ENCODE data around the gene MX2. TPM values are rescaled to one million over a fixed set of nuclear protein-coding genes. Genes with fewer than 3 reads are reported as not detected.
"Not testable (repeated sequence)": the region's sequence is repeated elsewhere in the genome, so short reads cannot be mapped to it uniquely, and the experiment has no call there.

The MX2 gene
- total RNA-seq, 3 donors from 2014 or later, result 6.1 to 7.6 (median 7.4) TPM

GRCh38 chr21:41349619-41350390 is 12.0 kb upstream of the MX2 start:
- ATAC-seq (no peak), DNase-seq (no peak)
- Mint-ChIP-seq H3K9me3 (no peaks in the 10 kb centered on the region), H3K4me1 (ENCODE audit: low read depth) (no peaks in the 10 kb centered on the region), H3K4me3 (no peak overlapping the region), H3K36me3 (ENCODE audit: insufficient read depth) (no peaks in the 10 kb centered on the region), H3K27me3 (ENCODE audit: low read depth) (peaks cover 21% of the 10 kb centered on the region)

GRCh38 chr21:41350436-41351155 is 11.2 kb upstream of the MX2 start:
- Mint-ChIP-seq H3K27me3 (ENCODE audit: low read depth) (peaks cover 19% of the 10 kb centered on the region), H3K36me3 (ENCODE audit: insufficient read depth) (no peaks in the 10 kb centered on the region), H3K4me3 (no peak overlapping the region), H3K9me3 (no peaks in the 10 kb centered on the region), H3K4me1 (ENCODE audit: low read depth) (no peaks in the 10 kb centered on the region)
- no peak for ATAC-seq
- DNase-seq, result no peak

GRCh38 chr21:41357546-41357945 is 4.3 kb upstream of the MX2 start:
- Mint-ChIP-seq H3K9me3 (no peaks in the 10 kb centered on the region), H3K4me3 (no peak overlapping the region), H3K4me1 (ENCODE audit: low read depth) (peaks cover 18% of the 10 kb centered on the region), H3K36me3 (ENCODE audit: insufficient read depth) (no peaks in the 10 kb centered on the region), H3K27me3 (ENCODE audit: low read depth) (no peaks in the 10 kb centered on the region)
- ATAC-seq (no peak), DNase-seq (no peak)

DNA sequence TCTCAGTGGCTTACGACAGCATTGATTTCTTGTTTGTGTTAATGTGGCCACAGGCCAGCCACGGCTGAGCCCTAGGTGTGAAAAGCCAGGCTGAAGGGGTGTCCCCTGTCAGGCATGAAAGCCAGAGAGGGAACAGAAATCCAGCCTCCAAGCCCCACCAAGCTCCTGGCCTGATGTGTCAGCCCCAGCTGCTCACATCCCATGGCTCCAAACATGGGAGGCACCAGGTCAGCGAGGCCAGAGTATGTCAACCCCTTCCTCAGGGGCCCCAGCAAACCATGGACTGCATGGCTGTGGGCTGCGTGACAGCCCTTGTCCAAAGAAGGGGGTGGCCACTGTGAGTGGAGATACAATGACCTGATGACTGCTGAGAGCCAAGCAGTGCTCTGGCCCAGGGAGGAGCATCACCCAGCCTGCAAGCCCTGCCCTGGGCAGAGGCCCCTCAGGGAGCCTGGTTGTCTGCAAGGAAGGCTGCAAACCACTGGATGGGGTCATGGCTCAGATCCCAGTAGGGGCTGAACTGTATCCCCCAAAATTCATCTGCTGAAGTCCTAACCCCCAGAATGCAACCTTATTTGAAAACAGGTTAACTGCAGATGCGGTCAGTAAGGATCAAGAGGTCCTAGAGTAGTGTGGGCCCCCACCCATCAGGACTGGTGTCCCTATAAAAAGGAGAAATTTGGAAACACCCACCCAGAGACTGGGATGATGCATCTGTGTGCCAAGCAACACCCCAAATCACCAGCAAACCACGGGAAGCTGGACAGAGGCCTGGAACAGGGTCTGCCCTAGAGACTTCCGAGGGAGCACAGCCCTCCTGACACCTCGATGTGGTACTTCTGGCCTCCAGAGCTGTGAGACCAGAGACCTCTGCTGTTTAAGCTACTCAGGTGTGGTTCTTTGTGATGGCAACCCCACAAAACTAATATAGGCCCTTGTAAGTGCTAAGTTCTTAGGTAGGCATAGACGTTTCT is 3.3 kb upstream of the MX2 start:
- H3K27me3 Mint-ChIP-seq (ENCODE audit: low read depth), result no peaks in the 10 kb centered on the region
- peaks cover 27% of the 10 kb centered on the region for H3K4me1 Mint-ChIP-seq (ENCODE audit: low read depth)
- DNase-seq (no peak), ATAC-seq (no peak)
- no peak overlapping the region for H3K4me3 Mint-ChIP-seq
- no peaks in the 10 kb centered on the region for H3K9me3 Mint-ChIP-seq
- H3K36me3 Mint-ChIP-seq (ENCODE audit: insufficient read depth), result no peaks in the 10 kb centered on the region

GRCh38 chr21:41359286-41359685 is 2.5 kb upstream of the MX2 start:
- peaks cover 35% of the 10 kb centered on the region for H3K4me1 Mint-ChIP-seq (ENCODE audit: low read depth)

GRCh38 chr21:41359754-41360071 is 2.1 kb upstream of the MX2 start:
- not testable (repeated sequence) for DNase-seq; H3K9me3 Mint-ChIP-seq; H3K4me3 Mint-ChIP-seq; ATAC-seq; H3K27me3 Mint-ChIP-seq (ENCODE audit: low read depth); H3K36me3 Mint-ChIP-seq (ENCODE audit: insufficient read depth)
- peaks cover 39% of the 10 kb centered on the region for H3K4me1 Mint-ChIP-seq (ENCODE audit: low read depth)

More at GRCh38 chr21:41359286-41359685, 2.5 kb upstream of the MX2 start:
- ATAC-seq (no peak), DNase-seq (no peak)
- H3K36me3 Mint-ChIP-seq (ENCODE audit: insufficient read depth), result no peaks in the 10 kb centered on the region
- H3K27me3 Mint-ChIP-seq (ENCODE audit: low read depth), result no peaks in the 10 kb centered on the region
- H3K9me3 Mint-ChIP-seq, result no peaks in the 10 kb centered on the region
- no peak overlapping the region for H3K4me3 Mint-ChIP-seq

- Mint-ChIP-seq H3K4me1 (ENCODE audit: low read depth) (peaks cover 44% of the 10 kb centered on the region), H3K27me3 (ENCODE audit: low read depth) (no peaks in the 10 kb centered on the region), H3K9me3 (no peaks in the 10 kb centered on the region), H3K36me3 (ENCODE audit: insufficient read depth) (peaks cover 6% of the 10 kb centered on the region), H3K4me3 (no peak overlapping the region)
- DNase-seq, result no peak
- no peak for ATAC-seq
Measured at GRCh38 chr21:41360072-41360821, 1.6 kb upstream of the MX2 start.

- ATAC-seq (peak in 1 of 2 donors; percentile 1), DNase-seq (no peak)
- Mint-ChIP-seq H3K4me1 (ENCODE audit: low read depth) (peaks cover 53% of the 10 kb centered on the region), H3K27me3 (ENCODE audit: low read depth) (no peaks in the 10 kb centered on the region), H3K4me3 (peak overlapping the region; percentile 90), H3K9me3 (no peaks in the 10 kb centered on the region), H3K36me3 (ENCODE audit: insufficient read depth) (peaks cover 14% of the 10 kb centered on the region)
Measured at GRCh38 chr21:41361053-41361785, 608 bp upstream of the MX2 start.

DNA sequence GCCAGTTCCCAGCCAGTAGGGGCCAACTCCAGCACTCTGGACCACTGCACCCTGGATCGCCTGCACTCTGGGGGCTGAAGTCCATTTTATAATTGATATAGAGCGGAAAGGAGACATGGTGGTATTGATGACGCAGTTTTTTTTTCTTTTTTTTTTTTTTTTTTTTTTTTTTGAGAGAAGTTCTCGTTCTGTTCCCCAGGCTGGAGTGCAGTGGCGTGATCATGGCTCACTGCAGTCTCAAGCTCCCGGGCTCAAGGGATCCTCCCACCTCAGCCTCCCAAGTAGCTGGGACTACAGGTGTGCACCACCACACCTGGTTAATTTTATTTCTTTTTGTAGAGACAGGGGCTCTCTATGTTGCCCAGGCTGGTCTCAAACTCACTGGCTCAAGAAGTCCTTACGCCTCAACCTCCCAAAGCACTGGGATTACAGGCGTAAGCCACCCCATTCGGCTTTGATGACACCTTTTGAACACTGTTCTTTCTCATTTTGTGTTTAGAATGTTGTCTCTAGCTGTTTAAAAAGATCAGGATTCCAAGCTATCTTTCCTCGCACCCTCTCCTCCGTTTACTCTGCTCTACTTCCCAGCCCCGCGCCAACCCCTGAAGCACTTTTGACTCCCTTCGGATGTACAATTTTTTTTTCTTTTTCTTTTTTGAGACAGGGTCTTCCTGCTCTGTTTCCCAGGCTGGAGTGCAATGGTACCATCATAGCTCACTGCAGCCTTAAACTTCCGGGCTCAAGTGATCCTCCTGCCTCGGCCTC is 960 bp downstream of the MX2 start:
- no peak for DNase-seq
- Mint-ChIP-seq H3K9me3 (no peaks in the 10 kb centered on the region), H3K4me3 (peak overlapping the region; percentile 90), H3K36me3 (ENCODE audit: insufficient read depth) (peaks cover 21% of the 10 kb centered on the region), H3K4me1 (ENCODE audit: low read depth) (peaks cover 63% of the 10 kb centered on the region), H3K27me3 (ENCODE audit: low read depth) (no peaks in the 10 kb centered on the region)
- no peak for ATAC-seq

GRCh38 chr21:41363370-41364270 is 1.8 kb downstream of the MX2 start:
- H3K4me3 Mint-ChIP-seq, result peak overlapping the region; percentile 90
- peaks cover 27% of the 10 kb centered on the region for H3K36me3 Mint-ChIP-seq (ENCODE audit: insufficient read depth)
- ATAC-seq, result no peak
- DNase-seq, result no peak
- no peaks in the 10 kb centered on the region for H3K27me3 Mint-ChIP-seq (ENCODE audit: low read depth)
- H3K4me1 Mint-ChIP-seq (ENCODE audit: low read depth), result peaks cover 72% of the 10 kb centered on the region
- no peaks in the 10 kb centered on the region for H3K9me3 Mint-ChIP-seq

DNA sequence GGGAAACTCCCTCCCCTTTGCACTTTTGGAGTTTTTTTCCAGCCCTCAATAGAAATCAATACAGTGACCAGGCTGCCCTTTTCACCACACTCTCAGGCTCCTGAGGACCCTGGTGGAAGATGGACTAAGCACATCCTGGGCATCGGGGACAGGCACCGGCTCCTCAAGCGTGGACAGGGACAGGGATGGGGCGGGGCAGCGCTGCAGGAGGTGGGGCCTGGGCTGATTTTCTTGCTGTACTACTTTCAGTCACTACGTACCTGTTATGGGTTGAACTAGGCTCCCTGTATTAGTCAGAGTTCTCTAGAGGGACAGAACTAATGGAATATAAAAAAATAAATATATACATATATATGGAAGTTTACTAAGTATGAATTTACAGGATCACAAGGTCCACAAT is 2.5 kb downstream of the MX2 start:
- Mint-ChIP-seq H3K4me3 (no peak overlapping the region), H3K27me3 (ENCODE audit: low read depth) (no peaks in the 10 kb centered on the region), H3K9me3 (no peaks in the 10 kb centered on the region), H3K36me3 (ENCODE audit: insufficient read depth) (peaks cover 27% of the 10 kb centered on the region), H3K4me1 (ENCODE audit: low read depth) (peaks cover 79% of the 10 kb centered on the region)
- ATAC-seq, result no peak
- no peak for DNase-seq

Measured in activated T-cell treated with anti-CD3 and anti-CD28 coated beads, Interleukin-2, amount 50 U/mL, for 4 hours (primary cell).